A673 (cell line): ENCODE measurements around the gene MAP4K4.
"Not testable (repeated sequence)": the region's sequence is repeated elsewhere in the genome, so short reads cannot be mapped to it uniquely, and the experiment has no call there.

Source experiments
- EZH2 ChIP-seq: fragments of 200-600 bp; sonication (generic); IDR thresholded peaks from 2 replicates; pipeline ENCODE4 v1.6.1; 2017; ENCODE audit warnings: borderline replicate concordance, low read depth, mild to moderate bottlenecking, mixed read lengths, antibody characterized with exemption, low read length; ENCODE audit not compliant: poor library complexity, severe bottlenecking
- TF ChIP-seq, protein P1 (sequence below): fragments of 300-800, 200-600 bp; sonication (generic); conservative IDR thresholded peaks from 2 replicates; pipeline ENCODE4 v1.5.1; 2017; ENCODE audit warnings: low read depth, mild to moderate bottlenecking, antibody characterized with exemption, low read length, moderate library complexity, mixed read lengths

GRCh38 chr2:101935764-101936163 is 238.3 kb downstream of the MAP4K4 start:
- TF ChIP-seq, protein P1, sequence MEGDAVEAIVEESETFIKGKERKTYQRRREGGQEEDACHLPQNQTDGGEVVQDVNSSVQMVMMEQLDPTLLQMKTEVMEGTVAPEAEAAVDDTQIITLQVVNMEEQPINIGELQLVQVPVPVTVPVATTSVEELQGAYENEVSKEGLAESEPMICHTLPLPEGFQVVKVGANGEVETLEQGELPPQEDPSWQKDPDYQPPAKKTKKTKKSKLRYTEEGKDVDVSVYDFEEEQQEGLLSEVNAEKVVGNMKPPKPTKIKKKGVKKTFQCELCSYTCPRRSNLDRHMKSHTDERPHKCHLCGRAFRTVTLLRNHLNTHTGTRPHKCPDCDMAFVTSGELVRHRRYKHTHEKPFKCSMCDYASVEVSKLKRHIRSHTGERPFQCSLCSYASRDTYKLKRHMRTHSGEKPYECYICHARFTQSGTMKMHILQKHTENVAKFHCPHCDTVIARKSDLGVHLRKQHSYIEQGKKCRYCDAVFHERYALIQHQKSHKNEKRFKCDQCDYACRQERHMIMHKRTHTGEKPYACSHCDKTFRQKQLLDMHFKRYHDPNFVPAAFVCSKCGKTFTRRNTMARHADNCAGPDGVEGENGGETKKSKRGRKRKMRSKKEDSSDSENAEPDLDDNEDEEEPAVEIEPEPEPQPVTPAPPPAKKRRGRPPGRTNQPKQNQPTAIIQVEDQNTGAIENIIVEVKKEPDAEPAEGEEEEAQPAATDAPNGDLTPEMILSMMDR = not testable (repeated sequence)
- not testable (repeated sequence) for TF ChIP-seq EZH2
